GM10248 (cell line): ENCODE results near the gene SLC35C1.

Source experiments
- CTCF ChIA-PET: fragments of 300-600 bp; sonication (Branson Sonifier 250); formaldehyde crosslinking; extraction: SDS; loops from one replicate; lab custom pipeline; 2021; ENCODE audit warnings: antibody characterized with exemption; lab: Yijun Ruan, JAX
- POLR2A ChIA-PET: fragments of 350-650 bp; sonication (Branson Sonifier 250); formaldehyde crosslinking; extraction: SDS; loops from one replicate; lab custom pipeline; 2020; ENCODE audit warnings: antibody characterized with exemption; lab: Yijun Ruan, JAX
- DNase-seq: peaks from one replicate; pipeline ENCODE4 v3.0.0; 2012; ENCODE audit errors: extremely low spot score
- TF ChIP-seq, protein P1 (sequence below): IDR thresholded peaks from 2 replicates; pipeline ENCODE4 v1.5.1; 2012; ENCODE audit warnings: mild to moderate bottlenecking, low read depth; ENCODE audit errors: extremely low read depth, missing control alignments, control extremely low read depth

SLC35C1 gene

DNA sequence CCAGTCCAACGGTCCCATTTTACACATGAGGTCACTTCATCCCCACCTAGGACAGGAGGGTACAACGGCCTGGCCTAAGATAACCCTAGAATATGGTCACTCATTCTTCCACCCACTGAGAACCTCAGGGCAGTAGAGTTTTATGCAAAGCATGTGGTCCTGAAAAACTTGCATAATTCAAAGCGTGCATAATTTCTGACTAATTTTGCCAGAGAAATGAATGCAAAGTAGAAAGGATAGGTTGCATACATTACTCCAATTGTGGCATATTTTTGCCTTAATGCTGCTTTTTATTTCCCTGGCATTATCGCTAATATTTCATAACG is 32.5 kb upstream of the SLC35C1 start:
- TF ChIP-seq, protein P1, sequence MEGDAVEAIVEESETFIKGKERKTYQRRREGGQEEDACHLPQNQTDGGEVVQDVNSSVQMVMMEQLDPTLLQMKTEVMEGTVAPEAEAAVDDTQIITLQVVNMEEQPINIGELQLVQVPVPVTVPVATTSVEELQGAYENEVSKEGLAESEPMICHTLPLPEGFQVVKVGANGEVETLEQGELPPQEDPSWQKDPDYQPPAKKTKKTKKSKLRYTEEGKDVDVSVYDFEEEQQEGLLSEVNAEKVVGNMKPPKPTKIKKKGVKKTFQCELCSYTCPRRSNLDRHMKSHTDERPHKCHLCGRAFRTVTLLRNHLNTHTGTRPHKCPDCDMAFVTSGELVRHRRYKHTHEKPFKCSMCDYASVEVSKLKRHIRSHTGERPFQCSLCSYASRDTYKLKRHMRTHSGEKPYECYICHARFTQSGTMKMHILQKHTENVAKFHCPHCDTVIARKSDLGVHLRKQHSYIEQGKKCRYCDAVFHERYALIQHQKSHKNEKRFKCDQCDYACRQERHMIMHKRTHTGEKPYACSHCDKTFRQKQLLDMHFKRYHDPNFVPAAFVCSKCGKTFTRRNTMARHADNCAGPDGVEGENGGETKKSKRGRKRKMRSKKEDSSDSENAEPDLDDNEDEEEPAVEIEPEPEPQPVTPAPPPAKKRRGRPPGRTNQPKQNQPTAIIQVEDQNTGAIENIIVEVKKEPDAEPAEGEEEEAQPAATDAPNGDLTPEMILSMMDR: no peak
- no peak for DNase-seq
- ChIA-PET POLR2A (no interaction called here), CTCF (interaction anchor here (0.6 to 3.5 kb wide), 40 partner anchors 10 to 836 kb away, joined by 3 to 43 read pairs (median 5); partner anchors contain the start of genes CRY2, LARGE2 and SLC35C1)

DNA sequence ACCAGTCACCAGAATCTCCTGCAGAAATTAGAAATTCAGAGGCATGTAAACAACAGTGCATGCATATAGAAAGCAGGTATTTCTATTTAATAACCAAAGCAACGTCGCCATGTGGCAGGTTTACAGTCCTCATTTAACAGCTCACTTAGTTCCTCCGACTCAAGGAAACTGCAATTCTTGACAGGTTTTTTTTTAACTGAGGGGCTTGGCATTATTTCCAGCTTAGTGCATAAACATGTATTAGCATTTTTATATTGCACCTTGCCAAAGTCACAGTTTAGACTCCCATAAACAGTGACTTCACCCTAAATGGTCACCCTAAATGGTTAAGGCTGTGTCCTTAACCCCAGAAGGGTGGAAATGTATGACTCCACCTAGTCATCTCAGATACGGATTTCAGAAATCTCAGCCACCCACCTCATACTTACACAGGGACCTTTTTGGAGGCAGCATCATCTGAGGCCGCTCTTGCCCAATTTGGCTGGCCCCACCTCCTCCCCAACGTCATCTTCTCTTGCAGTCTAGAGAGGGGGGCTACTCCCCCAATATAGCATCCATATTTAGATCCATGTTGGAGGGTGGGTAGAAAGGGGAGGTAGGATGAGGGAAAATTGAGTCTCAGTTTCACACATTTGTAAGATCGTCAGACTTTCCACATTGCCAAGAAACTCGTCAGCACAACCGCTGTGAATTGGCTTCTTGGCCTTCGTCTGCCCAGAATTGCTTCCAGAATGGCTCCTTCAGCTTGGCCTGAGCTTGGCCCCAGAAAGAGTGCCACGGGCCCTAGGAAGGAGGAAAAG is 31.8 kb upstream of the SLC35C1 start:
- ChIA-PET POLR2A (no interaction called here), CTCF (interaction anchor here (2.1 to 3.5 kb wide), 2 partner anchors 18 to 22 kb away, joined by 12 to 43 read pairs; no protein-coding TSS in a partner anchor)
- DNase-seq: no peak
- TF ChIP-seq, protein P1: no peak

DNA sequence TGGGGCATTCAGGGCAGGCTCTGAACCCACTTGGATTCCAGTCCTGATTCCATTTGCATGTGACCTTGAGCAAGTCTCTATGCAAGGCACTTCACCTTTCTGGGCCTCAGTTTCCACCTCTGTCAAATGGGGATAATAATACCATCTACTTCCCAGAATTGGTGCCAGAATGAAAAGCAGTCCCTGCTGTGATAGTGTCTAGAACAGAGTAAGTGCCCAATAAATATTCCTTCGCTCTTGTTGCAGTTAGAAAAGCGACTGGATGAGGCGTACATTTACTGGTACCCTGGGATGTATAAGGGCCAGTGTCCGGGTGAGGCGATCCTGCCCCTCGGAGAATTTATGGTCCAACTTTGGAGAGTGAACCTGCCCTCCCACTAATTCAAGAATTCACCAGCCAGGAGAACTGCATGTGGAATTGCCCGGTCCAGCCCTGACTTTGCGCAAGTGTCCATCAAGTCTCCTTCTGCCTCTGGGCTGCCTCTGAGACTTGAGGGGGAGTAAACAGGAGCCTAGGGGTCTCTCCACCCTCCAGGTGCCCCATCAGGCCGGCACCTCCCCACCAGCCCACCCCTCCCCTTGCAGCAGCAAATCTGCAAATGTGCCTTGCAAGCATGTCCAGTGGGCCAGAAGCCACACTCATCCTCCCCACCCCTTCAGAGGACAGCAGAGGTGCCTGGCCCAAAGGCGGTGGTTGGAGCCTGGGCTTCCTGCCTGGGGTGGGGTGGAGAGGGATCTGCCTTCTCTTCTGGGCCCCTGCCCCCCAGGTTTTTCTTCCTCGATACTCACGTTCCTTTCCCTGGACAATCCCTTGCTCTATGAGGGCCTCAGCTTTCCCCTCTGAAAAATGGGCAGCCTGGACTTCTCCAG is 30.9 kb upstream of the SLC35C1 start:
- ChIA-PET POLR2A (no interaction called here), CTCF (no interaction called here)
- no peak for DNase-seq
- TF ChIP-seq, protein P1: no peak

DNA sequence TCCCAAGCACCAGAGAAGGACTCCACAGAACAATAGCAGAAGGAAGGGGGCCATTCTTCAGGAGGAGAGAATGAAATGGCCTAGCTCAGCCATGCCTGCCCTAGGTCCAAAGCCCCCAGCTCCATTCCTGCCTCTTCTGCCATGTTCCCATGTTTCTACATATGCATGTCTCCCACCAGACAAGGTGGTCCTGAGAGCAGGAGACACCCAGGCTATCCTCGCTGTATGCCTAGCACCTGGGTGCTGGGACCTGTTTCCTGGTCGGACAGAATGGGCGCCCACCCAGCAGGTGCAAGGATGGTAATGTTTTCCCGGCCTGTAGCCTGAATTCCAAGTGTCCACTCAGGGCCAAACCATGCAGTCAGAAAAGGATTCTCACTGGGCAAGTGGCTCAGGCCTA is 30.2 kb upstream of the SLC35C1 start:
- no peak for DNase-seq
- TF ChIP-seq, protein P1: no peak
- ChIA-PET POLR2A (no interaction called here), CTCF (no interaction called here)

DNA sequence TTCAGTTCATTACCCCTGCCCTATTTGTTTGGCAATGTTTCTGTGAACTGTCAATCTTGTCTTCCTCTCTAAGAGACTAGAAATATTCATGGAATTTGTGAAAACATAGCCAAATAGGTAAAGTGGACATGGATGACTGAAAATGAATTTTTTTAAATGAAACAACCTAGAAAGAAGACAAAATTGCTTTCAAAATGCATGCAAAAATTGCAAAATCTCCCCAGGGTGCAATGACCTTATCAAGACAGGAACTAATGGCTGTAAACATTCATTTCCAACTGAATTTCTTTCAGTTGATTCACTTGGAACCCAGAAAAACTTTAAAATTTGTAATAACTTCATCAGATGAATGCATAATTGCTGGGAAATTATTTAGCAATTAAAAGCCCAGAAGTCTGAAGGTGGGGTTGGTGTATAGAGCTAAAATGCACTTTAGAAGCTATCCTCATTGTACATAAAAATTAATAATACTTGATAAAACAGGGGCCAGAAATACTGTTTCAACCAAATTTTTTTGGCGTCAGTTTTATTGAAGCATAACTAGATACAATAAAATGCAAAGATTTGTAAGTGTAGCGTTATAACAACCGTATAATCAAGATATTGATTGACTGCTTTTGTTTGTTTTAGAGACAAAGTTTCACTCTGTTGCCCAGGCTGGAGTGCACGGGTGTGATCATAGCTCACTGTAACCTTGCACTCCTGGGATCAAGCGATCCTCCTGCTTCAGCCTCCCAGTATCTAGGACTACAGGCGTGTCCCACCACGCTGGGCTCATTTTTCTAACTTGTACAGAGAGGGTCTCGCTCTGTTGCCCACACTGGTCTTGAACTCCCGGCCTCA is 27.6 kb upstream of the SLC35C1 start:
- TF ChIP-seq, protein P1: no peak
- ChIA-PET POLR2A (no interaction called here), CTCF (interaction anchor here (1.3 kb wide), 1 partner anchor 16 kb away, joined by 3 read pairs; no protein-coding TSS in a partner anchor)
- DNase-seq: no peak

DNA sequence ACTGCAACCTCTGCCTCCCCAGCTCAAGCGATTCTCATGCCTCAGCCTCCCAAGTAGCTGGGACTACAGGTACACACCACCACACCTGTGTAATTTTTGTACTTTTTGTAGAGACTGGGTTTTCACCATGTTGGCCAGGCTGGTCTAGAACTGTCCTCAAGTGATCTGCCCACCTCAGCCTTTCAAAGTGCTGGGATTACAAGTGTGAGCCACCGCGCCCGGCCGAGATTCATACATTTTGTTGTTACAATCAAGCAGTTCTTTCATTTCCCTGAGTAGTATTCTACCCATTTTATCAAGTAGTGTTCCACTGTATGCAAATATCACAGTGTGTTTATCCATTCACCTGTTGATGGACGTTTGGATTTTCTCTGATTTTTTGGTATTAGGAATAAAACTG is 26.6 kb upstream of the SLC35C1 start:
- TF ChIP-seq, protein P1: no peak
- POLR2A ChIA-PET: no interaction called here
- DNase-seq: no peak
- CTCF ChIA-PET: no interaction called here
